Measurements from ENCODE around the gene SUCLG2.

GRCh38 chr3:67516496-67516895, 137.9 kb downstream of the SUCLG2 start:
- no peak for TF ChIP-seq EZH2 (IDR thresholded peaks at IDR 0.05; ENCODE audit: insufficient read depth, poor library complexity, severe bottlenecking)
- TF ChIP-seq EZH2phosphoT487 (IDR thresholded peaks at IDR 0.05; ENCODE audit: insufficient read depth, low read depth) = no peak
